Measurements from ENCODE around the gene LMBR1. TPM values are rescaled to one million over a fixed set of nuclear protein-coding genes. Genes with fewer than 3 reads are reported as not detected.

LMBR1 gene, protein sequence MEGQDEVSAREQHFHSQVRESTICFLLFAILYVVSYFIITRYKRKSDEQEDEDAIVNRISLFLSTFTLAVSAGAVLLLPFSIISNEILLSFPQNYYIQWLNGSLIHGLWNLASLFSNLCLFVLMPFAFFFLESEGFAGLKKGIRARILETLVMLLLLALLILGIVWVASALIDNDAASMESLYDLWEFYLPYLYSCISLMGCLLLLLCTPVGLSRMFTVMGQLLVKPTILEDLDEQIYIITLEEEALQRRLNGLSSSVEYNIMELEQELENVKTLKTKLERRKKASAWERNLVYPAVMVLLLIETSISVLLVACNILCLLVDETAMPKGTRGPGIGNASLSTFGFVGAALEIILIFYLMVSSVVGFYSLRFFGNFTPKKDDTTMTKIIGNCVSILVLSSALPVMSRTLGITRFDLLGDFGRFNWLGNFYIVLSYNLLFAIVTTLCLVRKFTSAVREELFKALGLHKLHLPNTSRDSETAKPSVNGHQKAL
- total RNA-seq (100 to 1,000 TPM in 7 of 9 donors, 10 to 100 TPM in 2; 86.7 to 341 (median 147) TPM), polyA plus RNA-seq (10 to 100 TPM; 16.9 to 69.6 (median 21.0) TPM)
- long read RNA-seq, donor 1, full-length matches to known transcripts: 13 of 13 reads
- long read RNA-seq, donor 1, partial matches to known transcripts: 0 of 13 reads
- long read RNA-seq, donor 1, other reads (novel, unspliced or antisense): 0 of 13 reads
- long read RNA-seq, donor 2, full-length matches to known transcripts: 13 of 24 reads
- long read RNA-seq, donor 2, partial matches to known transcripts: 11 of 24 reads
- long read RNA-seq, donor 2, other reads (novel, unspliced or antisense): 0 of 24 reads
- long read RNA-seq, donor 3, full-length matches to known transcripts: 2 of 2 reads
- long read RNA-seq, donor 3, partial matches to known transcripts: 0 of 2 reads
- long read RNA-seq, donor 3, other reads (novel, unspliced or antisense): 0 of 2 reads
- long read RNA-seq, donor 4, full-length matches to known transcripts: 22 of 30 reads
- long read RNA-seq, donor 4, partial matches to known transcripts: 2 of 30 reads
- long read RNA-seq, donor 4, other reads (novel, unspliced or antisense): 6 of 30 reads
- long read RNA-seq, donor 5, full-length matches to known transcripts: 105 of 146 reads
- long read RNA-seq, donor 5, partial matches to known transcripts: 2 of 146 reads
- long read RNA-seq, donor 5, other reads (novel, unspliced or antisense): 39 of 146 reads
- long read RNA-seq, donor 6, full-length matches to known transcripts: 1 of 7 reads
- long read RNA-seq, donor 6, partial matches to known transcripts: 3 of 7 reads
- long read RNA-seq, donor 6, other reads (novel, unspliced or antisense): 3 of 7 reads
- long read RNA-seq, donor 7, full-length matches to known transcripts: 6 of 6 reads
- long read RNA-seq, donor 7, partial matches to known transcripts: 0 of 6 reads
- long read RNA-seq, donor 7, other reads (novel, unspliced or antisense): 0 of 6 reads
- long read RNA-seq, donor 8, full-length matches to known transcripts: 13 of 25 reads
- long read RNA-seq, donor 8, partial matches to known transcripts: 12 of 25 reads
- long read RNA-seq, donor 8, other reads (novel, unspliced or antisense): 0 of 25 reads
- long read RNA-seq, donor 9, full-length matches to known transcripts: 11 of 19 reads
- long read RNA-seq, donor 9, partial matches to known transcripts: 8 of 19 reads
- long read RNA-seq, donor 9, other reads (novel, unspliced or antisense): 0 of 19 reads
- long read RNA-seq, donor 10, full-length matches to known transcripts: 4 of 4 reads
- long read RNA-seq, donor 10, partial matches to known transcripts: 0 of 4 reads
- long read RNA-seq, donor 10, other reads (novel, unspliced or antisense): 0 of 4 reads

- intact Hi-C loops (cut with DNase I): no loop called here
- H3K9me3 ChIP-seq (replicated peaks in 1 of 3): no peaks in the 10 kb centered on the region
- no peaks in the 10 kb centered on the region for H3K27me3 ChIP-seq
Measured at GRCh38 chr7:156892821-156893706, at the start of gene LMBR1. Gene LMBR1, minus strand, starts transcription at chr7:156893183. Its CDS starts 190 bp downstream, at chr7:156892993.

GRCh38 chr7:156942708-156943090 is 49.7 kb upstream of the LMBR1 start:
- H3K4me3 ChIP-seq: no peak overlapping the region
- no peak for TF ChIP-seq POLR2A (IDR thresholded peaks at IDR 0.05)
- TF ChIP-seq, protein P1, sequence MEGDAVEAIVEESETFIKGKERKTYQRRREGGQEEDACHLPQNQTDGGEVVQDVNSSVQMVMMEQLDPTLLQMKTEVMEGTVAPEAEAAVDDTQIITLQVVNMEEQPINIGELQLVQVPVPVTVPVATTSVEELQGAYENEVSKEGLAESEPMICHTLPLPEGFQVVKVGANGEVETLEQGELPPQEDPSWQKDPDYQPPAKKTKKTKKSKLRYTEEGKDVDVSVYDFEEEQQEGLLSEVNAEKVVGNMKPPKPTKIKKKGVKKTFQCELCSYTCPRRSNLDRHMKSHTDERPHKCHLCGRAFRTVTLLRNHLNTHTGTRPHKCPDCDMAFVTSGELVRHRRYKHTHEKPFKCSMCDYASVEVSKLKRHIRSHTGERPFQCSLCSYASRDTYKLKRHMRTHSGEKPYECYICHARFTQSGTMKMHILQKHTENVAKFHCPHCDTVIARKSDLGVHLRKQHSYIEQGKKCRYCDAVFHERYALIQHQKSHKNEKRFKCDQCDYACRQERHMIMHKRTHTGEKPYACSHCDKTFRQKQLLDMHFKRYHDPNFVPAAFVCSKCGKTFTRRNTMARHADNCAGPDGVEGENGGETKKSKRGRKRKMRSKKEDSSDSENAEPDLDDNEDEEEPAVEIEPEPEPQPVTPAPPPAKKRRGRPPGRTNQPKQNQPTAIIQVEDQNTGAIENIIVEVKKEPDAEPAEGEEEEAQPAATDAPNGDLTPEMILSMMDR (IDR thresholded peaks at IDR 0.05): no peak
- 7 to 39% (median 27%) methylated on average over 8 to 24 of the region's 24 CpGs for WGBS, 4 donors
- intact Hi-C loops (cut with DNase I): no loop called here
- no peaks in the 10 kb centered on the region for H3K9me3 ChIP-seq (replicated peaks in 1 of 3)
- H3K27ac ChIP-seq: no peak overlapping the region
- peak in 2 of 7 donors; percentile 22 to 40 for DNase-seq
- H3K36me3 ChIP-seq (replicated peaks in 1 of 2): no peaks in the 10 kb centered on the region
- no peaks in the 10 kb centered on the region for H3K27me3 ChIP-seq
- no peaks in the 10 kb centered on the region for H3K4me1 ChIP-seq (replicated peaks in 1 of 2)

More at GRCh38 chr7:156892821-156893706, at the start of gene LMBR1:
- Histone ChIP-seq H3K4me3 (peak within 1 kb of the TSS; percentile 62 to 95 (median 80)), H3K4me1 (replicated peaks in 1 of 2) (peaks cover 18 to 19% of the 10 kb centered on the region in 2 donors), H3K27ac (peak within 1 kb of the TSS; percentile 85 to 99 (median 93)), H3K36me3 (replicated peaks in 1 of 2) (no peaks in the 10 kb centered on the region)
- WGBS, 4 donors: 0 to 2% (median 0%) methylated on average over 8 to 96 of the region's 97 CpGs
- TF ChIP-seq, protein P1 (IDR thresholded peaks at IDR 0.05): peak; percentile 57 to 95 (median 84)
- TF ChIP-seq POLR2A (IDR thresholded peaks at IDR 0.05): peak; percentile 41 to 92
- DNase-seq: peak; percentile 91 to 96 (median 95)
